ENCODE measurements around the gene RAB36. TPM values are rescaled to one million over a fixed set of nuclear protein-coding genes. Genes with fewer than 3 reads are reported as not detected.

RAB36 gene
- total RNA-seq, 2 donors from 2014 or later, result 0.98 to 2.3 TPM

DNA sequence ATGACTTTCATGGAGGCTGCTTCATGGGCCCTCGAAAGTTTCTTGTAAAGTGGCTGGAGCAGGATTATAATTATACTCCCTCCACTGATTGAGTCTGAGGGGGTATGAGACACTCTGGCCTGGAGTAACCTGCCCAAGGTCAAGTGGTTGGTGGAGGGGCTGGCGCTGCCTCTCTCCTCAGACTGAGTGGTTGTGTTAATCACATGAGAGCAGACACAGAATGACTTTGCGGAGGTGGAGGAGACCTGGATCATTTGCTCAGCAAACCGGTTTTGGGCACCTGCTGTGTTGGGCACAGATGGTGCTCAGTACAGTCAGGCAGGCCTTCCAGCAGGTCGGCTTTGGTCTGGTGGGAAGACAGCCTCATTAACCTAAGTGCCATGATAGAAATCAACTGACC is 46.9 kb downstream of the RAB36 start:
- no peaks in the 10 kb centered on the region for H3K4me1 ChIP-seq
- H3K9me3 ChIP-seq, result no peaks in the 10 kb centered on the region
- H3K27me3 ChIP-seq, result no peaks in the 10 kb centered on the region
- no peaks in the 10 kb centered on the region for H3K36me3 ChIP-seq
- intact Hi-C loops (cut with DNase I), result no loop called here
- no peak overlapping the region for H3K4me3 ChIP-seq
- DNase-seq, result no peak
- TF ChIP-seq, protein P1, sequence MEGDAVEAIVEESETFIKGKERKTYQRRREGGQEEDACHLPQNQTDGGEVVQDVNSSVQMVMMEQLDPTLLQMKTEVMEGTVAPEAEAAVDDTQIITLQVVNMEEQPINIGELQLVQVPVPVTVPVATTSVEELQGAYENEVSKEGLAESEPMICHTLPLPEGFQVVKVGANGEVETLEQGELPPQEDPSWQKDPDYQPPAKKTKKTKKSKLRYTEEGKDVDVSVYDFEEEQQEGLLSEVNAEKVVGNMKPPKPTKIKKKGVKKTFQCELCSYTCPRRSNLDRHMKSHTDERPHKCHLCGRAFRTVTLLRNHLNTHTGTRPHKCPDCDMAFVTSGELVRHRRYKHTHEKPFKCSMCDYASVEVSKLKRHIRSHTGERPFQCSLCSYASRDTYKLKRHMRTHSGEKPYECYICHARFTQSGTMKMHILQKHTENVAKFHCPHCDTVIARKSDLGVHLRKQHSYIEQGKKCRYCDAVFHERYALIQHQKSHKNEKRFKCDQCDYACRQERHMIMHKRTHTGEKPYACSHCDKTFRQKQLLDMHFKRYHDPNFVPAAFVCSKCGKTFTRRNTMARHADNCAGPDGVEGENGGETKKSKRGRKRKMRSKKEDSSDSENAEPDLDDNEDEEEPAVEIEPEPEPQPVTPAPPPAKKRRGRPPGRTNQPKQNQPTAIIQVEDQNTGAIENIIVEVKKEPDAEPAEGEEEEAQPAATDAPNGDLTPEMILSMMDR (IDR thresholded peaks at IDR 0.05), result no peak
- no peak overlapping the region for H3K27ac ChIP-seq
- H3K9ac ChIP-seq (ENCODE audit: low read depth in 2 of 2, low read length in 2 of 2), result no peak overlapping the region

DNA sequence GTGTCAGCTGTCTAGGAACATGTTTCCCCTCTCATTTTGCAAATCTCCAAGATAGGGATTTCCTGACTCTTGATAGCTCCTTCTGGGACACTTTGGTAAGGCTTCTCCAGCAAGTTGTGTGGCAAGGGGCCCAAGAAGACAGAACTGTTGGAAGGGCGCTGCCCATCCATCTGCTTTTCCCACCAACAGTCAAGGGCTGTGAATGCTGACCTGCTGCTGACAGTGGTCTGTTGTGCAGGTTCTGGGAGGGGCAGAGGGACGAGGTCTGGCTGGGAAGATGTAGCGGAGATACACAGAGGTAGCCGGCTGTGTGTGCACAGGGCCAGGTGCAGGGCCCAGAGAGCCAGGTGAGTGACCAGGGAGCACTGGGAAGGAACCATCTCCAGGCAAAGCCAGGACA is 47.3 kb downstream of the RAB36 start:
- intact Hi-C loops (cut with DNase I), result no loop called here
- TF ChIP-seq, protein P1 (IDR thresholded peaks at IDR 0.05), result no peak
- Histone ChIP-seq H3K4me1 (no peaks in the 10 kb centered on the region), H3K9ac (ENCODE audit: low read depth in 2 of 2, low read length in 2 of 2) (no peak overlapping the region), H3K27ac (no peak overlapping the region), H3K4me3 (no peak overlapping the region), H3K27me3 (no peaks in the 10 kb centered on the region), H3K36me3 (no peaks in the 10 kb centered on the region), H3K9me3 (no peaks in the 10 kb centered on the region)
- DNase-seq, result no peak

DNA sequence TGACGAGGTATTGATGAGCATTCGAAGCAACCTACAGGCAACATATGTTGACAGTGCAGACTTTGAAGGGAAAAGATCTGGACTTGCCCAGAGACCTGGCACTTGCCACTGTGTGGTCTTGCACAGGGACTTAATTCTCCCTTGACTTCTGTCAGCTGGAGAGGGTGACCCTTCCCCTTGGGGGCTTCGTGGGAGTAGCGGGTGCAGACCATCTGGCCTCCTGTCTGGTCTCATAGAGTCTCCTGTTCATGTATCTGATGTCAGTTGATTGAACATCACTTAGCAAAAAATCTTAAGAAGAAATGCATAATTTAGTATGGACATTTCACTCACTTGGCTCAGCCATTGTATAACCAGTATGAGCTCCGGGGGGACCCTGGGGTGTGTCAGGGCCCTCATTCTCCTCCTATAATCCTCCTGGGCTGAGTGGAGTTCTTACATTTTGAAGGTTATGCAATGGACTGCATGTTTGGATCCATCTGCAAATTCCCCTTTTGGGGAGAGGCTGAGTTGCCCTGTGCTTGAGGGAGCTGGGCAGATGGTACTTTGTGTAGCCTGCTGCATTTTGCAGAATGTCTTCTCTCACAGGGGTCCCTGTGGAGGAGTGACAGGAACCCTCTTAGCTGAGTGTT is 48.0 kb downstream of the RAB36 start:
- Histone ChIP-seq H3K4me3 (no peak overlapping the region), H3K9ac (ENCODE audit: low read depth in 2 of 2, low read length in 2 of 2) (no peak overlapping the region), H3K27me3 (no peaks in the 10 kb centered on the region), H3K9me3 (no peaks in the 10 kb centered on the region), H3K4me1 (no peaks in the 10 kb centered on the region), H3K36me3 (no peaks in the 10 kb centered on the region), H3K27ac (no peak overlapping the region)
- TF ChIP-seq, protein P1 (IDR thresholded peaks at IDR 0.05), result no peak
- intact Hi-C loops (cut with DNase I), result no loop called here
- no peak for DNase-seq

DNA sequence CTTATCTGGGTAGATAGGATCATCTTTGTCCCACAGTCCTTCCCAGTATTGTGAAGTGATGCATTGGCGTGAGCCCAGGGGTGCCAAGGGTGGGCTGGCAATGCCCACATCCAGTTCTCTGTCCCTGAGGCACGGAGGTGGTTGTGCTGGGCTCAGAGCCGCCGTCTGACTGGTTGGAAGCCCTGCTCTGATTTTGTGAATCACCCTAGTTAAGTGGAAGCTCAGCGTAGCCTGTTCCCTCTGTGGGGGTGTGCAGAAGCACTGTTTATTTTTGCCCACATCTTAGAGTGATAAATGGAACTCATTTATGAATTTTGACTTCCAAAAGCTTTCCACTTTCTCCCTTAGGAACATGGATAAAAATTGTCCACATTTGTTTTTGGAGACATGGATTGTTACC is 48.6 kb downstream of the RAB36 start:
- intact Hi-C loops (cut with DNase I), result no loop called here
- Histone ChIP-seq H3K36me3 (no peaks in the 10 kb centered on the region), H3K27me3 (no peaks in the 10 kb centered on the region), H3K9me3 (no peaks in the 10 kb centered on the region), H3K4me1 (no peaks in the 10 kb centered on the region), H3K4me3 (no peak overlapping the region), H3K9ac (ENCODE audit: low read depth in 2 of 2, low read length in 2 of 2) (no peak overlapping the region), H3K27ac (no peak overlapping the region)
- DNase-seq, result no peak
- TF ChIP-seq, protein P1 (IDR thresholded peaks at IDR 0.05), result no peak

DNA sequence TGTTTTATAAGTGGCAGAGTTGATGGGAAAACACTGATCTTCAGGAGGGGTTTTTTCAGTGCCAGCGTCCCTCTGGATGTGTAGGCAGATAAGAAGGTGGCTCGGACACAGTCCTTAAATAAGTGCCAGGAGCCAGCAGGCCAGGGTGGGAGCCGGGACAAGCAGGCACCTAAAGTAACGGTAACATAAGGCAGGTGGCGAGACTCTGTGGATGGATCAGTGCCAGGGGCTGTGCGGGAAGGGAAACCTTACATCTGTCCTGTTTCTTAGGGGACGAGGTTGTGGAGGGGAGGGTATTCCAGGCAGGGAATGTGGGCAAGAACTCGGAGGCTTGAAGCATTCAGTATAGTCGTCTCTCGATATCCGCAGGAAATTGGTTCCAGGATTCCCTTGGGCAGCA is 50.9 kb downstream of the RAB36 start:
- no peaks in the 10 kb centered on the region for H3K9me3 ChIP-seq

More for the DNA sequence above, 50.9 kb downstream of the RAB36 start:
- TF ChIP-seq, protein P1 (IDR thresholded peaks at IDR 0.05), result no peak
- Histone ChIP-seq H3K9ac (ENCODE audit: low read depth in 2 of 2, low read length in 2 of 2) (no peak overlapping the region), H3K27ac (no peak overlapping the region), H3K36me3 (no peaks in the 10 kb centered on the region), H3K4me3 (no peak overlapping the region), H3K4me1 (no peaks in the 10 kb centered on the region), H3K27me3 (no peaks in the 10 kb centered on the region)
- intact Hi-C loops (cut with DNase I), result no loop called here
- no peak for DNase-seq
